GM19467 (cell line): Measurements from ENCODE around the gene GRAP.

ENCODE experiments used
- ATAC-seq: cut with Tn5 transposase; IDR thresholded peaks from one replicate; pipeline ENCODE4 v1.9.1; 2021; ENCODE audit warnings: mild to moderate bottlenecking, moderate library complexity; ENCODE audit not compliant: unreplicated experiment

GRAP gene

DNA sequence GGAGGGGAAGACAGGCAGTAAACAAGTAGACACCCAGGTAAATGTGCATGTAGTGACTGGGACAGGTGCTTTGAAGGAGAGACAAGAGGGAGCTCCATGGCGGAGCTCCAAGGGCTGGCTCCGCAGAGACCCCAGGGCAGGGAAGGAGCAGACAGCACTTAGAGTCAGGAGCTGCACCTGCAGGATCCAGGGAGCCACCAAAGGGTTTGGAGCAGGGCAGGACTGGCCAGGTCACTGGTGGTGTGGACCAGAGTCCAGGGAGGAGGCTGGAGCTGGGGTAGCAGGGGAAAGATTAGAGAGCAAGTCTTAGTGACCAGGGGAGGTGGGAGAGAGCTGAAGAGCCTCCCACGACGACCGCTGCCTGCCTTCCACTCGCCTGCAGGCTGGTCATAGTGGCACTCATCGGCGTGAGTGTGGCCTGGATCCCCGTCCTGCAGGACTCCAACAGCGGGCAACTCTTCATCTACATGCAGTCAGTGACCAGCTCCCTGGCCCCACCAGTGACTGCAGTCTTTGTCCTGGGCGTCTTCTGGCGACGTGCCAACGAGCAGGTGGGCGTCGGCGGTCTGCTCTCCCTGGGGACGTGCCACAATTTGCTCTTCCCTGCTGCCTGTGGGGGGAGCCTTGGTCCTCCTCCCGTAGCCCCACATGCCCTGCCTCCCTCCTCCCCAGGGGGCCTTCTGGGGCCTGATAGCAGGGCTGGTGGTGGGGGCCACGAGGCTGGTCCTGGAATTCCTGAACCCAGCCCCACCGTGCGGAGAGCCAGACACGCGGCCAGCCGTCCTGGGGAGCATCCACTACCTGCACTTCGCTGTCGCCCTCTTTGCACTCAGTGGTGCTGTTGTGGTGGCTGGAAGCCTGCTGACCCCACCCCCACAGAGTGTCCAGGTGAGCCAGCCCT, 27.5 kb downstream of the GRAP start:
- ATAC-seq, result no peak

- no peak for ATAC-seq
Measured at GRCh38 chr17:19018600-19018950, 28.2 kb downstream of the GRAP start.

DNA sequence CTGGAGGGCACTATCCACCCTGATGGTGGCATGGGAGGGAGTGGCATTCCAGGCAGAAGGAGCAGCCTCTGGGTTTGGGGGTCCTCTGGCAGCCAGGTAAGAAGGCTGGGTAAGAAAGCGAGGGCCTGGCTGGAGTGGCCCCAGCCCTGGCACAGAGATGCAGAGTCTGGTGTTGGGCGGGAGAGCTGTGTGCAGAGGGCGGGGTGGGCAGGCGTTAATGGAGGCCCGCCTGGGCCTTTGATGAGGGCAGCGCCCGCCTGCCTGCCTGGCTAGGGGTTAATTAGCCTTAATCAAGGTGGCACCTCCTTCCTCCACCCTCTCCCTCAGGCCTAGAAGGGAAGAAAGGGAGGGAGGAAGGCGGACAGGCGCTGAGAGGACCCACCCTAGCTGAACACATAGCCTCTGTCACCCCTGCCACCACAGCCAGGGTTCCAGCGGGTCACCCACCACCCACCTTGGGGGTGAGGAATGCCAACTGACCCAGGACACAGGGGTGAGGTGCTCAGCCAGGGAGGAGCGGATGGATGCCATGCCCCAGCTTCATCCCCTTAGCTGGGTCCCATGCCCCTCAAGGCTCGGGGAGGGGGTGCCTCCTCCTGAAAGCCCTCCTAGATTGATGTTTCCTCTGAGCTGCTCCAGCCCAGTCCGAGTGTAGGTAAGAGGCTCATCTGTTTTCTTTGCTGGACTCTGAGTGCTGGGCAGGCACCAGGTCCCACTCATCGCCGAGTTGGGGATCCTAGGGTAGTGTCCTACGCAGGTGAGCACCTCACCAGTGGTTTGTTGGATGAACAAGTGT, 28.8 kb downstream of the GRAP start:
- ATAC-seq, result no peak

DNA sequence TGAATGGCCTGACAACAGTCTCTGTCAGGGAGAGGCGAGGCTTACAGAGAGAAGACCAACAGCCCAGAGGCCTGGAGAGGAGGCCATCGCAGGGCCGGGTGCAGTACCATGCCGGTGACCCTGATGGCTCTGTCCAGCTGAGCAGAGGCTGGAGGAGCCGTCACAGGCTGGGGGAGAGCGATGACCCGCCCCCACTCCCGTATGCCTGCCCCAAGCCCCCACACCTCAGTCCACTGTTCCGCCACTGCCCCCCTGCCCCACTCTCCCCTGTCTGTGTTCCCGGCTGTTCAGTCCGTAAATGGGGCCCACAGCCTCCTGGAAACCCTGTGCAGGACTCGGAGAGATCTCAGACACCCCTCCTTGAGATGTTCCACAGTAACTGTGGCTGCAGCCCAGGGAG, 29.4 kb downstream of the GRAP start:
- no peak for ATAC-seq

GRCh38 chr17:19016881-19017280, 29.9 kb downstream of the GRAP start:
- ATAC-seq, result no peak

DNA sequence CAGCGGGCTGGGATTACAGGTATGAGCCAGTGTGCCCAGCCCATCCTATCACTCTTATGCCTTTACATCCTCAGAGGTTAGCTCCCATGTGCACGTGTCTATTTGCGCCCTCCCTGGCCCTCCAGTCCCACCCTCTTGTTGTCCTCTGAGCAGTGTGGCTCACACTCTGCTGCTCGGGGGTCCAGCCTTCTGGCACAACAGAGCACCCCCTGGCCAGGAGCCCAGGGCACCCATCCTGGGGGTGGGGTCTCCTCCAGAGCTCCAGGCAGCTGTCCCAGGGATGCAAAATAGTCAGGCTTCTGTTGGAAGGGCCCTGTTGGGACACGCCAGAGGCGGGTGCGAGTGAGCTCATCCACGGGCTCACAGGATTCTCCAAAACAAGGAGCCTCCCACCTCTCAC, 30.5 kb downstream of the GRAP start:
- ATAC-seq, result no peak

DNA sequence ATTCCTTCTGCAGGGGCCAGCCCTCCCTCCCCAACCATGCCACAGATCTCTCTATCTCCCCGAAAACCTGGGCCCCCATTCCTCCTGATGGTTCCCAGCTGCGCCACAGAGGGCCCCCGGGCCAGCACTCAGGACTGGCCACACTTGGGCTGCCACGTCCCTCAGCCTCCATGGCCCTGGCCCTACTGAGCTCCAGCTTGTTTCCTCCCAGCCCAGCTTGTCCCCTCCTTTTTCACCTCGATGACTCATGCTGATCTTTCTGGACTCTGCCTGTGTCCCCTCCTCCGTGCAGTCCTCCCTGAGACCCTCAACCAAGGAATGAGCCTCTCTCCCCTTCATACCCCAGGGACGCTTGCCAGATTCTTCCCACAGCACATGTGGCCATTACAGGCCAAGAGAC, 31.3 kb downstream of the GRAP start:
- no peak for ATAC-seq

DNA sequence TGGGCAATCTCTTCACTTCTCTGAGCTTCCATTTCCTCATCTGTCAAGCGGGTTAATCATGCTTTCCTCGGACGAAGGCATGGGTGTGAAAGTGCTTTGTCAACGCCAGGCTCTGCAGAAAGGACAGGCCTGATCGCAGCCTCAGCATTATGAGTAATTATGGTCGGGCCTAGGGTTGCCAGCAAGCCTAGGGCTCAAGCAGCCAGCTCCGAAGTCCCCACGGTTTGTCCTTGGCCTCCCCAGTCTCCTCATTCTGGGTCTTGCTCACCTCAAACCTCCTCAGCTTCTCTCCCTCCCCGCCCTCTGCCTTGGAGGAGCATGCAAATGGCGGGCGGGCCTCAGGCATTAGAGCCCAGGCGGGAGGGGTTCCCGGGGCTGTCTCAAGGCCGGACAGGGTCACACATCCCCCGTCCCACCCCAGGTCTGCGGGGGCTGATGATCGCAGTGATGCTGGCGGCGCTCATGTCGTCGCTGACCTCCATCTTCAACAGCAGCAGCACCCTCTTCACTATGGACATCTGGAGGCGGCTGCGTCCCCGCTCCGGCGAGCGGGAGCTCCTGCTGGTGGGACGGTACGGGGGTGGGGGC, 32.0 kb downstream of the GRAP start:
- no peak for ATAC-seq

DNA sequence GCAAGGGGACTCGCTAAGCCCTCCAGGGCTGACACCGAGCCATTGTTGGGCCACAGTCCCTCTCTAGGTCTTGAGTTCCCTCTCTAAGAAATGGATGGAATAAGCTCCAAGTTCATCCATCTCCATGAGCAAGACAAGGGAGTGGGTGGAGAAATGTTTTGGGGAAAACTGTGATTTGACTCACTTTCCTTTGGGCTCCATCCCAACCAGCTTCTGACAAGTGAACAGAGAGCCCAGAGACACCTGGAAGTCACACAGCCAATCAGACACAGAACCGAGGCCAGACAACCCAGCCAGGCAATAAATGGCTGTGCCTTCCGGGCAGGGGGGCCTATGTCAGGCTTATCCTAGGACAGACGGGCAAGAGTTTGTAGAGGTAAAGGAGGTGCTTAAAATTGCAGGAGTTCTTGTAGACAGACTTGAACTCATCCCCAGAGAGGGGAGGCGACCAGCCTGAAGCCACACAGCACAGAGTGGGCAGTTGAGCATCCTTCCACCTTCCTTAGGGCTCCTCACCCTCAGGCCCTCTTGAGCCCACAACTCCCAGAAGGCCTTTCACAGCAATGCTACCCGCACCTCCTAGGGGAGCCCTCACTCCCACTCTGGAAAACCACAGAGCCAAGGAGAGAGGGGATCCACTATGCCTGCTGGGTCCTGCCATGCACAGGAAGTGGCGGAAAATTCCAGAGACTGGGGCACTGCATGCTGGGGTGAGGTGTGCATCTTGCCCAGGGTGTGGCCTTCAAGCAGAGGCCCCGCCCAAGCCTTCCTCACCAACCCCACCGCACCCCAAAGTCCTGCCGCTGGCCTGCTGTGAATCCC, 32.7 kb downstream of the GRAP start:
- ATAC-seq, result no peak

- ATAC-seq, result no peak
Measured at GRCh38 chr17:19013226-19013625, 33.5 kb downstream of the GRAP start.

- ATAC-seq, result no peak
Measured at GRCh38 chr17:19012171-19013080, 34.3 kb downstream of the GRAP start.

DNA sequence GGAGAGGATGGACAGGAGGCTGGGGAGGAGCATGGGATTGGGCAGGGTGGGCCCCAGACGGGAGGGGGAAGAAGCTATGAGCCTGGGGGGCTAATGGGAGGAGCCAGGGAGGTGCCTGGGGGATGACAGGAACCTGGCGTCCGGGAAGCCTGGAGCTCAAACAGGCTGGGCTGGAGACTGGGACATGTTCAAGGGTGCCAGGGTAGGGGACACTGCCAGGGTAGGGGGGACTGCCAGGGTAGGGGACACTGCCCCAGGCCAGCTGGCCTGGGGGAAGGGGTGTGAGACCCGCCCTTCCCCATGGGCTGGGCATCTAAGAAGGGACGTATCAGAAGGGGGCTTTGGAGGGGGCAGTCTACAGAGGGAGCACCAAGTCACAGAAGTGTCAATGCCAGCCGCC, 35.2 kb downstream of the GRAP start:
- no peak for ATAC-seq

- ATAC-seq, result no peak
Measured at GRCh38 chr17:19010729-19011505, 35.8 kb downstream of the GRAP start.

DNA sequence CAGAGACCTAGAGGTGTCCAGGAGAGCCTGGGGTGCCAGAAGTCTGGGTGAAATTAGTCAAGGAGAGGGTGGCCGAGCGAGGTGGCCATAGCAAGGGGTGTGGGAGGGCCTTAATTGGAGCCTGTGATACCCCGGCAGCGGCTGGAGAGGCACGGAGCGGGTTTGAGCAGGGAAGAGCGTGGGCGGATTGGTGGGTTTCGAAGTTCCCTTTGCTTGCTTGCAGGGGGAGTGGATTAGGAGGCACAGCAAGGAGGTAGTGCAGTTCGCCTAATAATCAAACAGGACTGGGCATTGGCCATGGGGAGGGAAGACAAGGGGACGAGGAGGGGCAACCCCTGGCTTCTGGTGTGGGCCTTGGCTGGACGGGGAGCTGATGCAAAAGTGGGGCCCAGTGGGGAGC, 36.8 kb downstream of the GRAP start:
- ATAC-seq, result no peak

DNA sequence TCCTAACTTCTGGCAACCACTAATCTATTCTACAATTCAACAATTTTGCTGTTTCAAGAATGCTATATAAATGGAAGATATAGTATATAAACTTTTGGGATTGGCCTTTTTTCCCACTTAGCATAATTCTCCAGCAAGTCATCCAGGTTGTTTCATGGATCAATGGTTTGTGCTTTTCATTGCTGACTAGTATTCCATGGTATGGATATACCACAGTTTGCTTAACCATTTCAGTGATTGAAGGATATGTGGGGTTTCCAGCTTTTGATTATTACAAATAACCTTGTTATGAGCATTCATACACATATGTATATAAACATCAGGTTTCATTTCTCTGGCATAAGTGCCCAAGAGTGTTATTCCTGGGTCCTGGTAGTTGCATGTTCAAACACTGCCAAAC, 40.1 kb downstream of the GRAP start:
- no peak for ATAC-seq

DNA sequence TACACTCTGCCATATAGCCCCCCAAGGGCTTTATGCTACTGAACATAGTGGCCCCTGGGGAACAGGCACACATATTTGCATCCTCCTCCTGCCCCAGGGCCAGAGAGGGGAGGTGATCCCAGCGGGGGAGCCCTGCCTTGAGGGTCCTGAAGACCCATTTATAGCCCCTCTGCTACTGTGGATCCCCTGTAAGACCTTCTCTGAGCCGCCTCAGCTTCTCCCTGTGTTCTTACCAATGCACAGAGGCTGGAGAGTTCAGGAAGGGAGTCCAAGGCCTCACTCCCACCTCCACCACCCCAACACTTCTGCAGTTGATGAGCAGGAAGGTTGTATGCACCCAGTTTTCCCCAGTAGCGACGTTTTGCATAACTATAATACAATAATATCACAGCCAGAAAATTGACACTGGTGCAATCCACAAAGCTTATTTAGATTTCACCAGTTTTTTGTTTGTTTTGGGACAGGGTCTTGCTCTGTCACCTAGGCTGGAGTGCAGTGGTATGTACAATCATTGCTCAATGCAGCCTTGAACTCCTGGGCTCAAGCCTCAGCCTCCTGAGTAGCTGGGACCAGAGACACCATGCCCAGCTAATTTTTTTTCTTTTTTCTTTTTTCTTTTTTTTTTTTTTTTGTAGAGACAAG, 40.8 kb downstream of the GRAP start:
- no peak for ATAC-seq

- no peak for ATAC-seq
Measured at GRCh38 chr17:19005137-19005773, 41.5 kb downstream of the GRAP start.

DNA sequence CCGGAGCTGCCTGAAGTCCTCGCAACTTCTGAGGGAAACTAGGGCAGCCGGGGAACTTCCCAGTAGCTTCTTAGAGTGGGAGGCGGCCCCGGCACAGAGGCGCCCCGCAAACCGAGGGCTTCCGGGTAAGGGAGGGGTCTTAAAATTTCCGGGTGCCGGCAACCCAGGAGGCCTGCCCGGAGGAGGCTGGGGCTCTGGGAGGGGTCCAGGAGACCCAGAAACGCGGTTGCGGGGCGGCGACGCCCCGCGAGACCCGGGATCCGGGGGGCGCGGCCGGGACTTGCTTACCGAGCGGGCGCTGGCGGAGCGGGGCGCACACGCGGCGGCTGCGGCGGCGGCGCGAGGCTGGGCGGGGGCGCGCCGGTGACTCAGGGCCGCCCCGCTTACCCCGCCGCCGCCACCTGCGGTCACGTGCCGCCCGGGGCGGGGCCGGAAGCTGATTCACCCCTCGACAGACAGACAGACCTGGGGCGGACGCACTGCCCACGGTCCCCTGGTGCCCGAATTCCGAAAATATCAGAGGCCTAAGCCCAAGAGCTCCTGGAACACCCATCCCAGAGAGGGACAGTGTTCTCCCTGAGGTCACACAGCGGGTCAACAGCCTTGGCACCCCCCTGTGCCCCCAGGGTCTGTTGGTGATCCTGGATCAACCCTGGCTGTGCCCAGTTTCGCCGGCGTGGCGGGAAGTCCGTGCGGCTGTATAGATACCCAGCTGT, 42.2 kb downstream of the GRAP start, which contains the start of gene FAM83G:
Gene FAM83G (minus strand): TSS at position 344 of the 716 bp plus-strand sequence. CDS start 723 bp downstream, outside the sequence.
- peak; percentile 61 for ATAC-seq
